GM04503 (cell line): ENCODE data around the gene MKRN3.
"Not testable (repeated sequence)": the region's sequence is repeated elsewhere in the genome, so short reads cannot be mapped to it uniquely, and the experiment has no call there.

ENCODE experiments used
- DNase-seq: peaks from one replicate; pipeline ENCODE4 v3.0.0-alpha.2; 2012; ENCODE audit warnings: low read depth

Gene MKRN3

GRCh38 chr15:23589012-23589411, 23.5 kb downstream of the MKRN3 start:
- DNase-seq = no peak

- DNase-seq = no peak
Measured at GRCh38 chr15:23594252-23594770, 28.8 kb downstream of the MKRN3 start.

- no peak for DNase-seq
Measured at GRCh38 chr15:23595368-23595767, 29.9 kb downstream of the MKRN3 start.

- DNase-seq = no peak
Measured at GRCh38 chr15:23596736-23597135, 31.3 kb downstream of the MKRN3 start.

- DNase-seq = not testable (repeated sequence)
Measured at GRCh38 chr15:23597278-23597677, 31.8 kb downstream of the MKRN3 start.

- no peak for DNase-seq
Measured at GRCh38 chr15:23599053-23599452, 33.6 kb downstream of the MKRN3 start.

- no peak for DNase-seq
Measured at GRCh38 chr15:23602124-23602523, 36.6 kb downstream of the MKRN3 start.

GRCh38 chr15:23606226-23606625, 40.8 kb downstream of the MKRN3 start:
- DNase-seq = no peak

GRCh38 chr15:23616536-23616935, 51.1 kb downstream of the MKRN3 start:
- no peak for DNase-seq
